Middle frontal gyrus (tissue), 1 donor: ENCODE measurements around the gene CHST15.

Experiments
- DNase-seq: peaks from one replicate; pipeline ENCODE4 v3.0.0-alpha.2; 2015; ENCODE audit warnings: low spot score; ENCODE audit errors: extremely low spot score

CHST15 gene

GRCh38 chr10:124001391-124002148, 91.8 kb downstream of the CHST15 start:
- no peak for DNase-seq

- no peak for DNase-seq
Measured at GRCh38 chr10:124000792-124001201, 92.6 kb downstream of the CHST15 start.

- no peak for DNase-seq
Measured at GRCh38 chr10:123999956-124000615, 93.3 kb downstream of the CHST15 start.

- DNase-seq = no peak
Measured at GRCh38 chr10:123999261-123999660, 94.1 kb downstream of the CHST15 start.

- no peak for DNase-seq
Measured at GRCh38 chr10:123998197-123999141, 94.9 kb downstream of the CHST15 start.

- DNase-seq = no peak
Measured at GRCh38 chr10:123997486-123998196, 95.8 kb downstream of the CHST15 start.

- DNase-seq = no peak
Measured at GRCh38 chr10:123997013-123997412, 96.4 kb downstream of the CHST15 start.

- DNase-seq = no peak
Measured at GRCh38 chr10:123996302-123996701, 97.1 kb downstream of the CHST15 start.

GRCh38 chr10:123995461-123996131, 97.8 kb downstream of the CHST15 start:
- DNase-seq = no peak

GRCh38 chr10:123995082-123995460, 98.3 kb downstream of the CHST15 start:
- no peak for DNase-seq

- peak; percentile 61 for DNase-seq
Measured at GRCh38 chr10:123994417-123995081, 98.8 kb downstream of the CHST15 start.

- no peak for DNase-seq
Measured at GRCh38 chr10:123993534-123994416, 99.6 kb downstream of the CHST15 start.

- DNase-seq = no peak
Measured at GRCh38 chr10:123991611-123992570, 101.5 kb downstream of the CHST15 start.

GRCh38 chr10:123990889-123991288, 102.5 kb downstream of the CHST15 start:
- no peak for DNase-seq

- DNase-seq = no peak
Measured at GRCh38 chr10:123988694-123989093, 104.7 kb downstream of the CHST15 start.

GRCh38 chr10:123986736-123987135, 106.7 kb downstream of the CHST15 start:
- DNase-seq = no peak

GRCh38 chr10:123974406-123974805, 119.0 kb downstream of the CHST15 start:
- no peak for DNase-seq
